Mammary epithelial cell (primary cell): Measurements from ENCODE around the gene THBD.

Source experiments
- EZH2 ChIP-seq: IDR thresholded peaks from 2 replicates; pipeline ENCODE4 v1.6.1; 2012; ENCODE audit warnings: low read length, inconsistent platforms, borderline replicate concordance
- TF ChIP-seq, protein P1 (sequence below), 2 donors: IDR thresholded peaks in 1 of 2; conservative IDR thresholded peaks in 1 of 2; 2 replicates each; pipeline ENCODE4 v1.5.1; 2011 to 2012; ENCODE audit warnings: inconsistent platforms in 2 of 2, low read length in 2 of 2, mild to moderate bottlenecking in 2 of 2, control low read depth in 1 of 2, low read depth in 1 of 2; ENCODE audit not compliant: insufficient read depth in 1 of 2; ENCODE audit errors: extremely low read depth in 1 of 2

DNA sequence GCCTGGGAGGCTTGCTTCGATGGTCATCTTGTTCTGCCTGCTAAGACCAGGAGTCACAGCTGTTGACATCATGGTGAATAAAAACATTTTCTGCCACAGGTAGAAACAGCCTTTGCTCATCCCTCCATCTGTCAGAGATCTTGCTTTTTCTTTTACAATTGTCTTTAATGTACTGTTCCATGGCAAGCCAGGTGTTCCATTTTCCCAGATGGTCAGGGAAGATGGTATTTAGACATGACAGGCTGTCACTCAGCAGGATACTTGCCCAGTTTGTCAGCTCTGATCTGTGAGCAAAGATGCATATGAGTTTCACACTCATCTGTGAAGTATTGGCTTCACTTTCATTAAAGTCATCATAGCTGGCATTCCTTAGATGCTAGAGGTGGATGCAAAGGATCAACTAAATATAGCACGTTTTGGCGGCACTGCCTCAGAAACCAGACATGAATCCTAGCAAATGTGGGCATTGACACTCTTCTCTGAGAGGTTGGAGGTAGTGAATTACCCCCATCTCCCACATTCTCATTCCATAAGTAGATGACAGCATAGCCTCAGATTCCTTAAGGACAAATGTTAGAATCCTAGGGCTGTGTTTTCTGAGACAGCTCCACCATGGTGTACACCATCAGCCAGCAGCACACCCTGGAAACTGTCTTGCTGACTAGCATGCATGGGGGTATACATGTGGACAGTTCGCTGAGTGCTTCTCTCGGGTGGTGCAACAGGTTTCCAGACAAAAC is 10.2 kb downstream of the THBD start:
- TF ChIP-seq, protein P1, sequence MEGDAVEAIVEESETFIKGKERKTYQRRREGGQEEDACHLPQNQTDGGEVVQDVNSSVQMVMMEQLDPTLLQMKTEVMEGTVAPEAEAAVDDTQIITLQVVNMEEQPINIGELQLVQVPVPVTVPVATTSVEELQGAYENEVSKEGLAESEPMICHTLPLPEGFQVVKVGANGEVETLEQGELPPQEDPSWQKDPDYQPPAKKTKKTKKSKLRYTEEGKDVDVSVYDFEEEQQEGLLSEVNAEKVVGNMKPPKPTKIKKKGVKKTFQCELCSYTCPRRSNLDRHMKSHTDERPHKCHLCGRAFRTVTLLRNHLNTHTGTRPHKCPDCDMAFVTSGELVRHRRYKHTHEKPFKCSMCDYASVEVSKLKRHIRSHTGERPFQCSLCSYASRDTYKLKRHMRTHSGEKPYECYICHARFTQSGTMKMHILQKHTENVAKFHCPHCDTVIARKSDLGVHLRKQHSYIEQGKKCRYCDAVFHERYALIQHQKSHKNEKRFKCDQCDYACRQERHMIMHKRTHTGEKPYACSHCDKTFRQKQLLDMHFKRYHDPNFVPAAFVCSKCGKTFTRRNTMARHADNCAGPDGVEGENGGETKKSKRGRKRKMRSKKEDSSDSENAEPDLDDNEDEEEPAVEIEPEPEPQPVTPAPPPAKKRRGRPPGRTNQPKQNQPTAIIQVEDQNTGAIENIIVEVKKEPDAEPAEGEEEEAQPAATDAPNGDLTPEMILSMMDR (conservative IDR thresholded peaks at IDR 0.05 in 1 of 2, IDR thresholded peaks at IDR 0.05 in 1 of 2; ENCODE audit: extremely low read depth in 1 of 2, insufficient read depth in 1 of 2, low read depth in 1 of 2, low read length in 2 of 2): no peak
- no peak for TF ChIP-seq EZH2
